SIG-M5 treated with dmso at 0.1 percent for 504 hours (cell line): Measurements from ENCODE around the gene ODR4.
A peak's percentile ranks its signal among the peaks of the same experiment; 100 is the strongest.
"Not testable (repeated sequence)": the region's sequence is repeated elsewhere in the genome, so short reads cannot be mapped to it uniquely, and the experiment has no call there.

Experiments used
- DNase-seq: peaks from one replicate; lab custom pipeline; 2025; ENCODE audit not compliant: unreplicated experiment; lab: John Stamatoyannopoulos, UW

Gene ODR4

GRCh38 chr1:186375152-186375928, at the start of gene ODR4, which contains the start of gene TPR:
TSS of gene ODR4 (plus strand) at chr1:186375838. CDS start at chr1:186379786, 3,948 bp downstream.
TSS of gene TPR (minus strand) at chr1:186375253. CDS start at chr1:186375028, 225 bp downstream.
- DNase-seq, result peak; percentile 100

- no peak for DNase-seq
These were observed 49.6 kb upstream of the ODR4 start for GRCh38 chr1:186326009-186326408.

- peak; percentile 23 for DNase-seq
These were observed 48.3 kb upstream of the ODR4 start for GRCh38 chr1:186327331-186327730.

- no peak for DNase-seq
These were observed 44.9 kb upstream of the ODR4 start for GRCh38 chr1:186330758-186331157.

GRCh38 chr1:186337554-186337953, 38.1 kb upstream of the ODR4 start:
- DNase-seq, result no peak

GRCh38 chr1:186340772-186341171, 34.9 kb upstream of the ODR4 start:
- no peak for DNase-seq

- DNase-seq, result not testable (repeated sequence)
These were observed 27.6 kb upstream of the ODR4 start for GRCh38 chr1:186347837-186348691.

GRCh38 chr1:186374303-186375151, 1.1 kb upstream of the ODR4 start:
- DNase-seq, result peak; percentile 65

- DNase-seq, result no peak
These were observed 286 bp downstream of the ODR4 start for GRCh38 chr1:186375929-186376319.

GRCh38 chr1:186386725-186387383, 11.2 kb downstream of the ODR4 start:
- no peak for DNase-seq

- DNase-seq, result no peak
These were observed 15.3 kb downstream of the ODR4 start for GRCh38 chr1:186390925-186391324.

GRCh38 chr1:186391841-186392240, 16.2 kb downstream of the ODR4 start:
- DNase-seq, result no peak

- not testable (repeated sequence) for DNase-seq
These were observed 17.1 kb downstream of the ODR4 start for GRCh38 chr1:186392711-186393110.

GRCh38 chr1:186401446-186401845, 25.8 kb downstream of the ODR4 start:
- not testable (repeated sequence) for DNase-seq

- no peak for DNase-seq
These were observed 28.0 kb downstream of the ODR4 start for GRCh38 chr1:186403632-186404031.

- DNase-seq, result peak; percentile 68
These were observed 28.9 kb downstream of the ODR4 start for GRCh38 chr1:186404454-186405051.

GRCh38 chr1:186409091-186409490, 33.5 kb downstream of the ODR4 start:
- no peak for DNase-seq

- no peak for DNase-seq
These were observed 37.7 kb downstream of the ODR4 start for GRCh38 chr1:186413319-186413718.

GRCh38 chr1:186418503-186418902, 42.9 kb downstream of the ODR4 start:
- DNase-seq, result no peak

GRCh38 chr1:186420311-186420710, 44.7 kb downstream of the ODR4 start:
- no peak for DNase-seq
